Measurements from ENCODE around the gene CRISPLD2.
A peak's percentile ranks its signal among the peaks of the same experiment; 100 is the strongest.

CRISPLD2 gene

DNA sequence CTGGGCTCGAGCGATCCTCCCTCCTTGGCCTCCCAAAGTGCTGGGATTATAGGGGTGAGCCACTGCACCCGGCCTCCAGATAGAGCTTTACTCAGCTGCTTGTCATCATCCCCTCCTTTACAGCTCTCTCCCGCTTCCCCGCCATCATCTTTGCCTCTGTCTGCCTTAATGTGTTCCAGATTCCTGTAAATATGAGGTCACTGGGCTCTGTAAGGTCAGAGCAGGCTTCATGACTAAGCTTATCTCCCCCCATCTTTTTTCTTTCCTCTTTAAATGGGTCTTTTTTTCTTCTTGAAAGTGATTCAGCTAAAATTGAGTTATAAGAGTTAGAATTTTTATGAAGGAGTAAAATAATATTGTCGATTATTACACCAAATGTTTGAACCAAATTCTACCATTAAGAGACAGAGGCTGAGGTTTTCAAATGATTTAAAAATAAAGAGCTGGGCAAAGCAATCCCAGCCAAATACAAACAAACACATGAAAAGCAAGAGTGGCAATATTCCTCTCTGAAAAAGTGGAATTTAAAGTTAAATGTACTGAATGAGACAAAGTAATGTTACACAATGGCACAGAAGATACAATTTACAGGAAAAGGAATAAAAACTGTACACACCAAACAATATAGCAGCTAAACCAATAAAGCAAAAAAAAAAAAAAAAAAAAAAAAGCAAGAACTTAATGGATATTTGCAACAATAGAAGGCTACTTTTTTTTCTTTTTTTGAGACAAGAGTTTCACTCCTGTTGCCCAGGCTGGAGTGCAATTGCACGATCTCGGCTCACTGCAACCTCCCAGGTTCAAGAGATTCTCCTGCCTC, 62.1 kb downstream of the CRISPLD2 start:
- no peak for DNase-seq

GRCh38 chr16:84883301-84883700, 63.5 kb downstream of the CRISPLD2 start:
- DNase-seq = no peak

DNA sequence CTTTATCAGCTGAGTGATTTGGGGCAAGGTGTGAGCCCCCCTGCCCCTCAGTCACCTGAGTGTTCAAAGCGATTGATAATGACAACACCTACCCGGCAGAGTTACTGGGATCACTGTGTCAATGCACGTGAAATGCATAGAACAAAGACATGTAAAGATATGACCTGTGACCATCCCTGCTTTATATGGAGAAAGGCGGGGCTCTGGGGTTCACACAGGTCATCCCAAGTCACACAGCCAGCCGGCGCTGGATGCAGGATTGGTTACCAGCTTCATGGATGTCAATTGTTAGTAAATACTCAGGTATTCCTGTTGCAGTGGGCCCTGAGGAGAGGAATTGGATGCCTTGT, 64.4 kb downstream of the CRISPLD2 start:
- DNase-seq = no peak

DNA sequence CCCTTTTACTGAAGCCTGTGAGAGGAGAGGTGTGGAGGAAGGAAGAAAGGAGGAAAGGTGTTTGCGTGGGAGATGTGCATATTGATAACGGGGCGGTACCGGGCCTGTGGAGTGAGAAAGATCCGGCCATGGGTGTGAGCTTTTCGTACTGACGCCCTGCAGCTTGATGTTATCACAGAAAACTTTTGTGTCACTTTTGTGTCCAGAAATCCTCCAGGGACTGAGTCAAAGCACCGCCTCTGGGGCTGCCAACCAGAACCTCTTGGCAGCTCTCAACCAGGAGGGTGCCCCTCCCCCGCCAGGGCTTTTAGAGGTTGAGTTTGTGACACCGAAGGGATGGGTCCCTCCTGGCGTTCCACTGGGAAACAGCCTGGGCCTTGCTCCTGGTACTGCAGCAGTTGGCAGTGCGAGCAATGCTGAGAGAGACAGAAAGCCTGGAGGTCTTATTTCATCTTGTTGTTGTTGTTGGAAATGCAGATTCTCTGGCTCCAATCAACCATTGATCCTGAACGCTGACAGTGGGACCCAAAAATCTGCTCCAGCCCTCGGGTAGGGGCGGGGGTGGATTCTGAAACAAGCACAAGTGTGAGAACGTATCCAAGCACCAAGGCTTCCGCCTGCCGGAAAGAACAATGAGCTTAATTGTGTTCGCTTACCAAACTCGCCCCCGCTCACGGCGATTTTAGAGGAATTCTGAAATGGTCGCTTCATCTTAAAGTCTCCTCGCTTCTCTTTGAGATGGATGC, 65.0 kb downstream of the CRISPLD2 start:
- peak in 46 of 56 donors; percentile 9 to 85 (median 52) for DNase-seq

DNA sequence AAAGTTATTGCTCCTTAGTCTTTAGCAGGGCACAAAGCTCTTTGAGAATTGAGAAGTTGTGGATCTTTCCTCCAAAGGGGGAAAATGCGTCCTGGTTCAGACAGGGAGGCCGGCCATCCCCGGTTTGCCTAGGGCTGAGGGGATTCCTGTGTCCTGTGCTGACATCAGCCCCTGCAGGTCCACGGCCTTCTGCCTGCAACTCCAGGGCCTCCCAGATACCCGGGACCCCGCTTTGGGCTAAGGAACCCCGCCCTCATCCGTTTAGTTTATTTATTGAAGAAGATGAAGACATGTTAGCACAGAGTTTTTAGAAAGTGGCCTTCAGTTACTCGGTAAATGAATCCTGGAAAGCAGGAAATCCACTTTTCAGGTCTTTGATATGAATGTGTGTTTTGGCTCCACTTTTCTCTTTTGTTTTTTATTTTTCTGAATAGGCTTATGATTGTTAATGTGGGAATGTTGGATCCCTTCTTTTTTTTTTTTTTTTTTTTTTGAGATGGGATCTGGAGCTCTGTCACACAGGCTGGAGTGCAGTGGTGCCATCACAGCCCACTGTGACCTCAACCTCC, 65.6 kb downstream of the CRISPLD2 start:
- DNase-seq = peak in 4 of 56 donors; percentile 39 to 58 (median 44)

DNA sequence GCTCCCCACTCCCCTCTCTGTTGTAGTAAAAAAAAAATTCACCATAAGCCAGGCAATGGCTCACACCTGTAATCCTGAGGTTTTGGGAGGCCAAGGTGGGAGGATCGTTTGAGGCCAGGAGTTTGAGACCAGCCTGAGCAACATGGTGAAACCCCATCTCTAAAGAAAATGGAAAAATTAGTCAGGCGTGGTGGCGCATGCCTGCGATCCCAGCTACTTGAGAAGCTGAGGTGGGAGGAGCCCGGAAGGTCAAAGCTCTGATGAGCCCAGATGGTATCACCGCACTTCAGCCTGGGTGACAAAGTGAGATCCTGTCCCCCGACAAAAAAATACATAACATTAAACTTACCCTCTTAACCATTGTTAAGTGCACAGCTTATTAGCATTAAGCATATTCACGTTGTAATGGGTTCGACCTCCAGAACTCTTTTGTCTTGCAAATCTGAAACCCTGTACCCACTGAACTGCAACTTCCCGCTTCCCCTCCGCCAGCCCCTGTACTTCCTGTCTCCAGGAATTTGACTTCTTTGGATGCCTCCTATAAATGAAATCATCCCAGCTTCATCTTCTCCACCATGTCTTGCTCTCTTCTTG, 66.8 kb downstream of the CRISPLD2 start:
- DNase-seq = no peak

DNA sequence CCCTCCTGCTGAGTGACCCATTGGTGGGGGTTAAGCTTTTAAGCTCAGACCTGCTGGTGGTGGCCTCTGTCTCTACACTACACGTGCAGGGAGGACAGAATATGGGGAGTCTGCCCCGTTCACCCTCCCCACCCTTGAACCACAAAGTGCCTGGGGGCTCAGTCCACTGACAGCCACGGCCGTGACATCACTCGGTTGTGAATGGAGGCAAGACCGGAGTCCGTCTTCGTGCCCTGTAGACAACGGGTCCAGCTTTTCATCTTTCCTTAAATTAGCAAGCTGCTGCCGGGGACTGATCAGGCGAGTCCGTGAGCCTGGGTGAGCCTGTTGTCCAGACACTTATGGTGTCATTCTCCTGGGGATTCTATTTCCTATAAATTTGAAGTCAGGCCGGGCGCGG, 67.4 kb downstream of the CRISPLD2 start:
- no peak for DNase-seq

- DNase-seq = no peak
Observed at GRCh38 chr16:84888450-84888849, 68.7 kb downstream of the CRISPLD2 start.

DNA sequence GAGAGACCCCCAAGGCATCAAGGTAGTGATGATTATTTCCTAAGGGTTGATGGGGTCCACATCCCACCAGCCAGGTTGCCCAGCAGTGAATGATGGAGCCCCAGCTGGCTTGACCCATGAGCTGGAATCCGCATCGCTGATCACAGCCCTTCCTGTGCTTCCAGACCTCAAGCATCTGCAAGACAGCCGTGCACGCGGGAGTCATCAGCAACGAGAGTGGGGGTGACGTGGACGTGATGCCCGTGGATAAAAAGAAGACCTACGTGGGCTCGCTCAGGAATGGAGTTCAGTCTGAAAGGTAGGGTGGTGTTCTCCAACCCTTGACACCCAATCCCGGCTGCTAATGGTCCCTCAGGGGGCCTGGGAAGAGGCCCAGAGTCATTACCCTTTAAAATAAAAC, 69.3 kb downstream of the CRISPLD2 start:
- DNase-seq = no peak

DNA sequence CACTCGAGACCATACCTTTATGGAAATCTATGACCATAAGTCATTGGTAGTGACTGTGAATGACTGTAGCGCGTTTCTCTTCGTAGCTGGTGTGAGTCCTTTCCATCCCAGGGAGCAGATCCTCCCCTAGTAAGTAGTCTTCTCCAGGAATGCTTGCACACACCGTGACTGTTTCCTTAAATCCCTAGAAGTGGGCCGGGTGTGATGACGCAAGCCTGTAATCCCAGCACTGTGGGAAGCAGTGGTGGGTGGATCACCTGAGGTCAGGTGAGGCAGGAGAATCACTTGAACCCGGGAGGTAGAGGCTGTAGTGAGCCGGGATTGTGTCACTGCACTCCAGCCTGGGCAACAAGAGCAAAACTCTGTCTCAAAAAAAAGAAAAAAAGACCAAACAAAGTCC, 70.6 kb downstream of the CRISPLD2 start:
- DNase-seq = no peak

- DNase-seq = peak in 15 of 56 donors; percentile 6 to 44 (median 23)
Observed at GRCh38 chr16:84891149-84891795, 71.5 kb downstream of the CRISPLD2 start.

GRCh38 chr16:84892097-84892496, 72.3 kb downstream of the CRISPLD2 start:
- no peak for DNase-seq

DNA sequence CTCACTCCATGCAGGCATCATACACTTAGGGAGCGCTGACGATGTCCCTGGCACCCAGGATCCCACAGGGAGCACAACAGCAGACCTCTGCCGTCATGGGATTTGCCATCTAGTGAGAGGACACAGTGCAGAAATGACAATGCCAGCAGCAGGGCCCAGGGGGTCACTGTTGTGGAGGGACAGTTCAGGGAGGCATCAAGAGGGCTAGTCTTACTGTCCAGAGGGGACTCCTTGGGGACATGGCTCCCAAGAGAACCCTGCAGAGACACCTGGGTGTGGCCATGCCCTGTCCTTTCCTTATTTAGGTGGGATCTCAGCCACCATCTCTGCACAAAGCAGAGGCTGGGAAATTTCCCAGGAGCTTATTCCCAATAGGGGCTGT, 73.7 kb downstream of the CRISPLD2 start:
- no peak for DNase-seq

GRCh38 chr16:84893849-84894599, 74.2 kb downstream of the CRISPLD2 start:
- DNase-seq = no peak

DNA sequence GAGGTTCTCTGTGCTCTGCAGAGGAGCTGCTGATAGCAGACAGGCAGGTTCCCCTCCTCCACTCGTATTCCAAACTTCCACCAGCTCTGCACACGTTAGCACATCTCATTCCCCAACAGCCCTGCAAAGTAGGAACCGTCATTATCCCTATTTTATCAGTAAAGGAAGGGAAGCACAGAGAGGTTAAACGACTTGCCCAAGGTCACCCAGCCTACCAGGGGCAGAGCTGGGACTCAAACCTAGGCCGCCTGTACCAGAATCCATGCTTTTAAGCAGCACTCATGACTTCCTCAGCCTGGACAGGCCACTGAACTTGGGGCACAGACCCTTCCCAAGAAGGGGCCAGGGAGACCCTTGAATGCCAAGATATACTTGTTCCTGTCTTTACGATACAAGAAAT, 75.2 kb downstream of the CRISPLD2 start:
- DNase-seq = no peak

DNA sequence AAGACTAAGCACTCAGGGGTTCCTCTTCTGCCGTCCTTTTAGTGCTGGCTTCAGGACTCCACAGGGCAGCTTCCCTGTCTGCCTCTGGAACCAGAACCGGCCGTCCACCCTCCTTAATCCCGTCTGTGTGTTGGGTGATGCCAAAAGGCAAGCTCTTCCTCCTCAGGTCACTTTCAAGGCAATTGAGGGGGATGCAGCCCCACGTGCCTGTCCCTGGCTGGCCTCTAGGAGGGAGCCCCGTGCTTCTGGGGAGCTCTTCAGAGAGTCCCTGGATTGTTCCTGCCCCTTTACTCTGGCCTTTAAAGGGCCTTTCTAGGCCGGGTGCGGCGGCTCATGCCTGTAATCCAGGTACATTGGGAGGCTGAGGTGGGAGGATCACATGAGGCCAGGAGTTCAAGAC, 77.1 kb downstream of the CRISPLD2 start:
- no peak for DNase-seq

- DNase-seq = peak in 4 of 56 donors; percentile 4 to 43 (median 20)
Observed at GRCh38 chr16:84897911-84898377, 78.2 kb downstream of the CRISPLD2 start.

GRCh38 chr16:84898447-84898846, 78.7 kb downstream of the CRISPLD2 start:
- no peak for DNase-seq

- DNase-seq = no peak
Observed at GRCh38 chr16:84899414-84899813, 79.6 kb downstream of the CRISPLD2 start.

DNA sequence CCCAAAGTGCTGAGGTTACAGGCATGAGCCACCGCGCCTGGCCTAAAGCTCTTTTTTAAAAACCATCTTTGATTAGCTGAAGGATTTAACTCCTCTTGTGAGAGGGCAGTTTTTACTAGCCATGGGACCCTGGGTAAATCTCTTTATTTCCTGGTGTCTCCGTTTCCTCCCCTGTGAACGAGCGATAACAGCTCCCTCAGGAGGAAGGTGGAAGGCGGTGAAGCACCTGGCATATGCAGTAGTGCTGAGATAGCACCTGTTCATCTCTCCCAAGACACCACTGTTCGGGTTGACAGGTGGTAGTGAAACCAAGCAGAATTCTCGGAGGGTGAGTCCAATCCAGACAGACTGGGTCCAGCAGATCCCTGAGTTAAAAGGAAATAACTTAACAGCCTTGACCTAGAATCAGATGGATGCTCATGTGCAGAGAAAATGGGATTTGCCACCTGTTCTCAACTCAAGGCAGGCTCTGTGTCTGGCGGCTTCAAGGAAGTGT, 86.2 kb downstream of the CRISPLD2 start:
- no peak for DNase-seq

- no peak for DNase-seq
Observed at GRCh38 chr16:84907051-84907450, 87.3 kb downstream of the CRISPLD2 start.

Data from amygdala (tissue), 56 donors.